Endometrial microvascular endothelial cells (primary cell): ENCODE measurements around the gene PEG3. TPM values are rescaled to one million over a fixed set of nuclear protein-coding genes. Genes with fewer than 3 reads are reported as not detected.
"Not testable (repeated sequence)": the region's sequence is repeated elsewhere in the genome, so short reads cannot be mapped to it uniquely, and the experiment has no call there.

Experiments
- in situ Hi-C: cut with HindIII; loops from 2 replicates; pipeline ENCODE4 v1.10.0; 2017; ENCODE audit warnings: low sequenced_read_pairs, low pct_unique_long_range_greater_than_20kb; ENCODE audit errors: inconsistent ontology term
- total RNA-seq: library from RNA; depleted of rRNA; stranded (reverse); fragments of >200 nt; gene quantifications from one replicate; pipeline ENCODE4 v1.2.3, GENCODE V29; 2015; ENCODE audit errors: inconsistent ontology term

The PEG3 gene
- total RNA-seq: not detected

DNA sequence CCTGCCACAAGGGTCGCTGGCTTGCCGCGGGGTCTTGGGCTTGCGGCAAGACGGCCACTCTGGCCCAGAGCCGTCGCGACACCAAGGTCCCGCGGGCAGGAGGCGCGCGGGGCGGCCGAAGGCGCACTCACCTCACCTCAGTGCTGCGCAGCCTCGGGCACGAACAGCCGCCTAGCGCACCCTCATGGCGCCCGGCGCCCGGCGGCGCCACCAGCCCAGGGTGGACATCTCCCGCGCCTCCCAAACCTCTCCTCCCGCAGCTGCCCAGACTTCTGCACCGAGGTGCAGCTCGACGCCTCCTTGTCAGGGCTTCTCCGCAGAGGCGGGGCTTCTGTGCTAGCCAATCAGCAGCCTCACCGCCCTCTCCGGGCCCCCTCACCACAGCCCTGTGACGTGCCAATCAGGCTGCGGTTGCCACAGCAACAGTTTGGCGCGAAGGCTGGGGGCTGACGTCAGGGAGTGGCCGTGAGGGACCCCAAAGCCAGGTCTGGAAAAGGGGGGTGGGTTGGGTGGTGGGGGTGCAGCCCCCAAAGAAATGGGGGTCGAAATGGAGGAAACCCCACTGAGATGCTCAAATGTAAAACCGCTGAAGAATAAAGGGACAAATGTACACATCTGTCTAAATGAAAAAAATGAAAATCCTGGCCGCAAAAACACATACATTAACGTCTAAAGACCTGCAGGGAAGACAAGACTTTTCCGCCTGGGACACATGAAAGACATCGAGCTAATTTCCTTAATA lies at the start of gene PEG3, which contains the start of gene ZIM2:
PEG3 (minus strand) TSS at position 276 of the 742 bp plus-strand sequence. CDS start 16,071 bp downstream, outside the sequence.
ZIM2 (minus strand) TSS at position 276 of the 742 bp plus-strand sequence. CDS start 16,449 bp downstream, outside the sequence.
- in situ Hi-C loops: no loop called here

DNA sequence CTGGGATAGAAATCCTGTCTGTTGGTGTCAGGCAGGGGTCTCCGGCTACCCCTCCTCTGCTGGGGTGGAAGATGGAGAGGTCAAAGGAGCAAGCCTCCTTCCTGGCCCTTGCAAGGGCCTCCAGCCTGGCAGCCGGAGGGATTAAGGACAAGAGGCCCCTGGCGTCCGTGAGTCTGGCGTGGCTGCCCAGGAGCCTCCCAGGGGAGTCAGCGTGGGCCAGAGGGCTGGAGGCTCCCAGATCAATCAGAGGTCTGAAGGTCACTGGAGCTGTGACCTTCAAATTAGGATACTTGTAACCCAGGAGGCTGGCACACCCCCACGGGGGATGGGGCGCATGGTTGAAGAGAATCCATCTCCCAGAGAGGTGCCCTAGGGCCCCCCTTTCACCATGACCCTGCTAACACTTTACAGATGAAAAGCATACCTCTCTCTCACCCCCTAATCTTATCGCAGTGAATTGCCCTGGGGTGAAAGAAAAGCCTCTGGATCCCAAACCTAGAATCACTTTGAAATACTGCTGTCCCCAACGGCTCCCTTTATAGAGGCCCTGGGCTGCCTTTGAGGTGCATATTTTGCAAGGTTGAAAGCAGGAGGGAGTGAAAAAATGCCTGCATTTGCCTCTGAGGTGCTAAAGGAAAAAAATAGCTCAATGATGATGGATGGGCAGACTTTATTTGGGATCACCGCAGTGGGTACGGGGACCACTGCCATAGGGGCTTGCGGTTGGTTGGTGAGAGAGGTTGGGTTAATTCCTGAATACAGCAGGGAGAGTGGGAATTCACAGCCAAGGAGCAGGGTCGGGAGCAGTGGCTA lies 44.9 kb upstream of the PEG3 start:
- in situ Hi-C loops: no loop called here

DNA sequence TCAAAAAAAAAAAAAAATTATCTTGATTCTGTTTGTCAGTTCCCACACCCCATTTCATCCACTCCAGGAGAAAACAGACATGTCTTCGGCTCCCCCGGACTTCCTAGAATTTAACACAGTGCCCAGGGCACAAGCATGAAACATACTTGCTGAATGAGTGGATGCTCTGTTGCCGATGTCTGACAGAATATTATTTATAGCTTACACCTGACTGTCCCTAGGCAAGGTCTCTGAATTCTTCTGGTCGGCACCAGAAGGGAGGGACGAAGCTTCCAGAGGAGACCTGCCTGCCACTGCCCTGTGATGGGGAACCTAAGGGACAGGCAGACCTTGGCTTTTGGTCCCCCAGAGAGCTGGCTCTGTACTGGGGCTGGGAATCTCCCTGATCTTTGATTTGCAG lies 43.9 kb upstream of the PEG3 start:
- in situ Hi-C loops: no loop called here

DNA sequence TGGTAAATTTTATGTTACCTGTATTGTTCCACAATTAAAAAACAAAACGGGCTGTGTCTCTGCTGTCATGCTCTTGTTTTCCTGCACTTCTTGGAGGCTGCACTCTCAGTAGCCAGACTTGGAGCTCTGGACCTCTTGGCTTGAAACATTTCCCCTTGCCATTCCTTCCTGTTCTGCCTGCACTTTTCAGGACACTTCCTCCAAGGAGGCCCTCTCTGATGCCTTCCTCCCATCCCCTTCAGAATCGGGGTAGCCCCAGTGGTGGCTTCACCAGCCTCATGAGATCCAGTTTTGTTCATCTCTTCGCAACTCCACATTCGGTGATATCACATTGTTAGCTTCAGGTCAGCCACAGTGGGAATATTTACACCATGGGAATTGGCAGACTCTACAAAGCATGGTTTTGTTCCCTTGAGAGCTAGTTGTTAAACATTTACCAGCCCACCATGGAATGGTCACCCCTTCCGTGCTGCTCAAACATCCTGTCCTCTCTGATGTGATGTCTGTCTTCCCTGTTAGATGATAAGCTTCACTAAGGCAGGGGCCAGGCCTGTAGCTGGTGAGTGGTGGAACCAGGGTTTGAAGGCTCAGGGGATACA lies 40.2 kb upstream of the PEG3 start:
- in situ Hi-C loops: no loop called here

DNA sequence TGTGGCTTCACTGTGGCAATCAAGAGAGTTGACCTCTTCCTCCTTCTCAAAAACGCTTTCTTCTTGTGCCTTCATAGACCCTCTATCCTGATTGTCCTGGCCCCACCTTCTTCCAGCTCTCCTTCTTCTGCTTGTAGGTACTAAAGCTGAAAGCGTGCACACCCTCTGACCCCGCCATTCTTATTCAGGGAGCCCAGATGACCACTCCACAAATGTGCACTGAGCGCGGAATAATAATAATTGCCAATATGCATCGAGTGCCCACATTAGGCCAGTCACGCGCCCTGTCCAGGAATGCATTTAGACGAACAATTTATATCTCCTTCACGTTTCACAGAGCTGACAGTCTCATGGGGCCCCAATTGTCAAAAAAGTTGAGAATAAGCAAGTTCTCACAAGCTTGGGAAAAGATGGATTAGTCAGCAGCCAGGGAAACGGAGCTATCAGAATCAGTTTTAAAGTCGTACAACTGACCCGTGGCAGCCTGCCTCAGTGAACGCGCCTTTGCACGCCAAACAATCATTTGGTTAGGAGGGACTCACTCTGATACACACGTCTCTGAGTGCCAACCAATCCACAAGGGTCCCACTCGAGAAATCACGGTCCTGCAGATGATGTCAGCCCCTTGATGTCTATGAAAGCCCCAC lies 36.7 kb upstream of the PEG3 start:
- in situ Hi-C loops: no loop called here

DNA sequence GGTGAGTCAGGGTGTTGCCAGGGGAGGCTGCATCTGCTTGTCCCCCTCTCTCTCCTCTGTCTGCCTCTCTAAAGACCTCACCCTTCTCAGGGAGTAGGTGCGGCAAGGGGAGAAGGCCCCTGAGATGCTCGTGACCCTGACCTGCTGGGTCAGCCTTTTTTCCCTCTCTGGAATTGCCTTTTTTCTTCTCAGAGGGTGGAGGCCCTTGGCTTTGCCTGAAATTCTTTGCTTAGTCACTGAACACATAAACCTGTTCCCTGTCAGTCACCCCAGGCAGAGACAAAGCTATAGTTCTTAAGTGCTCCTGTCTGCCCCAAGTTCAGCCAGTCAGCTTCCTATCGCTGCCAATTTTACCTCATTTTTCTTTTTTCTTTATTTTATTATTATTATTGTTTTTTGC lies 35.2 kb upstream of the PEG3 start:
- in situ Hi-C loops: no loop called here

DNA sequence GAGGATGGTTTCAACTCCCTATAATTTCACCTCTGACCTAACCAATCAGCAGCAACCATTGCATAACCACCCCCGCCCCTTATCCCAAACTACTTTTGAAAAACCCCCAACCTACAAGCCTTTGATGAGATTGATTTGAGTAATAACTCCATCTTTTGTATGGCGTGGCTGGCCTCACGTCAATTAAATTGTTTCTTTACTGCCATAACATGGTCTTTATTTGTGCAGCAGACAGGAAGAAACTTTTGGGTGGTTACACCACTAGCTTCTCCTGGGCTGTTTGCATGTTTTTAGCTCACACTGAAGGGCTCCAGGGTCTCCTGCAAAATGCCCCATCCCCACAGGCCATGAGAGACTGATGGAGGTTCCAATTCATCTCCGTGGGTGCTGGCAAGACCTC lies 34.0 kb upstream of the PEG3 start:
- in situ Hi-C loops: no loop called here

DNA sequence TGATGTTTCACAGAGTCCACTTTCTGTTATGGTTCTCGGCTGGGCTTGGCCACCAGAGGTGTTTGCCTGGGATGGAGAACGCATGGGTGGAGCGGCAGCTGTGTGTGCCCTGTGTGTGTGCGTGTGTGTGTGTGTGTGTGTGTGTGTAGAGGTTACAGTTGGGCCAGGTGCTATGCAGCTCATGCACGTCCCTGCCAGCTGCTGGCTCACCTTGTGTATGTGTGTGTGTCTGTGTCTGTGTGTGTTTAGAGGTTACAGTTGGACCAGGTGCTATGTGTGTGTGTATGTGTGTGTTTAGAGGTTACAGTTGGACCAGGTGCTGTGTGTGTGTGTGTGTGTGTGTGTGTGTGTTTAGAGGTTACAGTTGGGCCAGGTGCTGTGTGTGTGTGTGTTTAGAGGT lies 33.0 kb upstream of the PEG3 start:
- in situ Hi-C loops: no loop called here

DNA sequence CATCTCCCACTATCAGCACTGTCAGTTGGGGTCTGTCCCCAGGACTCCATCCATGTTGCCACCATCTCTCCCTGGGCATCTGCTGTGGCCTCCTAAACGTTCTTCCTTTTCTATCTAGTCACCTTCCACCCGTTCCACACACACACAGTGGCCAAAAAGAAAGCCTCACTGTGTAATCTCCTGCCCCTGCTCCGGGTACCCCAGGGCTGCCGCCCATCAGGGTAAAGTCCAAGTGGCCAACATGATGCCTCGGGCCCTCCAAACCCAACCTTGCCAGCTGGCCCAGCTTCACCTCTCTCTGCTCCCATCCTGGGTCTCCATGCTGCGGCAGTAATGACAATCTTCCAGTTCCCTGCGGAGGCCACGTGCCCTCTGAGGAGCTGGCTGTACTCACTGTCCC lies 29.4 kb upstream of the PEG3 start:
- in situ Hi-C loops: no loop called here

DNA sequence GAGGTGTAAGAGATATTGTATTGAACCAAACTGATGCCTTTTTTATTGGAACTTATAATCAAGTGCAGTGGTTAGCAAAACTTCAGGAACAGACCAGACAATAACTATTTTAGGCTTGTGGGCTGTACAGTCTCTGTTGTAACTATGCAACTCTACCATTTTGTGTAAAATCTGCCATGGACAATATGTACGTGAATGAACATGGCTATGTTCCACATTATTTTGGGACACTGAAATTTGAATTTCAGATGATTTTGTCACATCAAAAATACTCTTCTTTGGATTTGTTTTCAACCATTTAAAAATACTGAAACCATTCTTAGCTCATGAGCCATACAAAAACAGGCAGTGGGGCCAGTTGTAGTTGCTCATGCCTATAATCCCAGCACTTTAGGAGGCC lies 27.9 kb upstream of the PEG3 start:
- in situ Hi-C loops: no loop called here

DNA sequence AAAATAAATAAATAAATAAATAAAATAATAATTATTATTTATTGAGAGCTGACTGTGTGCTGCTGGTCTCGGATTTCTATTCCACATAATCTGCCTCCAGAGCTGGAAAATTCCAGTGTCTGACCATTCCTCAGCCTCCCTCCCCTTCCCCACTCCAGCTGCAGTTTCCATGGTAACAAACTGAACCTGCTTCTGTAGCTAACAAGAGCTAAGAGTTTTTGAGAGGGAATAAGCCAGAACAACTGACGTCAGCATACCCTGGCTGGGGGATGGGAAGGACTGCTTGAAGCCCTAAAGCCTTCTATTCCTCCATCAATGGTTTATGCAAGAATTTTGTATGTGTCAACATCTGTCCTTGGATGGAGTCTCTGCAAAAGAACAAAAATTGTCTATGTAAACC lies 26.0 kb upstream of the PEG3 start:
- in situ Hi-C loops: no loop called here

DNA sequence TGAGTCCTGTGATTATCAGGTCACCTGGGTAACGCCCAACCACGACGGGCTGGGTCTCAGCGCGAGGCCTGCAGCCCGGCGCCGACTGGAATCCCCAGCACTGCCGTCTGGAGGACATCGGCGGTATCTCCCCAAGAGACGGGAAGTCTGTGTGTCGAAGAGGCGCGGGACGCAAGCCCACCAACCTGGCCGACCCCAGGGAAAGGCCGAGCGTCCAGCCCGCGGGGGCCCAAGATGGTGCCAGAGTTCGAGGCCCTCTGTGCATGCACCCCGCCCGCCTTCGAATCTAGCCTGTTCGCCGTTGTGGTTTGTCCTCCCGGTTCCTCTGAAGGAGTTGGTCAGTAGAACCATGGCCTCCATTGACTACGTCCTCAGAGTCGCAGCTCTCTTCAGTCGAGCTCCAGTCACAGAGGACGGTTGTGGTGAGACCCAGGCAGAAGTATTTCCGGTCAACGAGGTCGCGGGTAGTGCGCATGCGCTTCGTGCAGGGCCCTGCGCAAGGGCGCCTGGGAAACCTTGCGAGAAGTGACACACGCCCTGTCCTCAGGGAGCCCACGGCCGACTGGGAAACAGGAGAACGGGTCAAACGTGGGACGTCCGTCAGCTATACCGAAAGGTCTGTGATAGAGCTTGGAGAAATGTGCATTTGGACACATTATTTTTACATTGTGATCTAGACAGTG lies 24.1 kb upstream of the PEG3 start:
- in situ Hi-C loops: no loop called here

DNA sequence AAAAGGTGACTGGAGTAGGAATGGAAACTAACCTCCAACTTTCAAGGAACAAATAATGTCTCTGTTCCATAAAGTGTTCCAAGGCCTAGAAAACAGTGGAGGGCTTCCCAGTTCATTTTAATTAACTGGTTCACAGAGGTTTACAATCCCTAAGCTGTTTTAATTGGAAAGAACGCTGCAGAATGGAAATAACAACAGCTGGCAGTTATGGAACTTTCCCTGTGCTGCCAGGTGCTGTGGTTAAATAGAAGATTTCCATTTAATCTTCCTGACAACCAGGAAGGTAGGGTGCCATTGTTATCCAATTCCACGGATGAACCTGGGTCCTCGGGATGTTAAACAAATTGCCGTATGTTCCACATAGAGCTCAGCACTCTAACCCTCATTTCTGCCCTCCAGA lies 22.2 kb upstream of the PEG3 start:
- in situ Hi-C loops: no loop called here

DNA sequence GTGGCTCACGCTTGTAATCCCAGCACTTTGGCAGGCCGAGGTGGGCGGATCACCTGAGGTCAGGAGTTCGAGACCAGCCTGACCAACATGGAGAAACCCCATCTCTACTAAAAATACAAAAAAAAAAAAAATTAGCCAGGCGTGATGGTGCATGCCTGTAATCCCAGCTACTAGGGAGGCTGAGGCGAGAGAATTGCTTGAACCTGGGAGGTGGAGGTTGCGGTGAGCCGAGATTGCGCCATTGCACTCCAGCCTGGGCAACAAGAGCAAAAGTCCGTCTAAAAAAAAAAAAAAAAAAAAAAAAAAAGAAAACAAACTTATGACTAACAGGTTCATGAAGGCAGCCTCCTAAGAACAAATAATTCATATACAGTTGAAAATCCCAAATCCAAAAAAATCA lies 19.9 kb upstream of the PEG3 start:
- in situ Hi-C loops: not testable (repeated sequence)

DNA sequence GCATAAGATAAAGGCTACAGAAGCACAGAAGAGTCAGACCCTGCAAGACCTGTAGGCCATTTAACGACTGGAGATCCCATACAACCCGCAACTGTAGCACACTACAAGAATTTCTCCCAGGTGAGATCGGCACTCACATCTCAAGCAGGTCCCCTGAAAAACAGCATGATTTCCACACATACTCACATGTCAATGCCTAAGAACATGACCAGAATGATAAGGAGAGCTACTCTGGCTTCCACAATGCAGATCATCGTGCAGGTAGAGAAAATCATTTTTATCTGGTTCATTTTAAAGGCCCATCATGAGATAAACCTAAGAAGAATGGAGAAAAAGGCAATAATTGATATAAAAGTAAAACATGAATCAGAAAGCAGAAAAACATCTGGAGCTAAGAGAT lies 17.5 kb upstream of the PEG3 start:
- in situ Hi-C loops: no loop called here

DNA sequence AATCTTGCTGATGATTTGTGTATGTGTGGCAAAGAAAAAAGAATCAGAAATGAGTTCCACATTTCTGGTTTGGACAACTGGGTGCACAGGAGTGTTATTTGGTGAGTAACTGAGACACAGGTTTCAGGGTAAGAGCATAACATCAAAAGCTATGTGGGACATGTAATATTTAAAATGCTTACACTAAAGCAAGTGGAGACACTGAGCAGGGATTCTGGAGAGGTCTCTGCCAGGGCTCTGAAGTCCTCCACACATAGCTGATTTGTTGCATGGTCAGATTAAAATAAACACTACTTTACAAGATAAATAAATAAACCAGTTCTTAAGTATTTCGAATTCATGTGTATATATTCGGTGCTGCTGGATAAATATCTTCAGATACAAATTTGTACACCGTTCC lies 16.3 kb upstream of the PEG3 start:
- in situ Hi-C loops: no loop called here

DNA sequence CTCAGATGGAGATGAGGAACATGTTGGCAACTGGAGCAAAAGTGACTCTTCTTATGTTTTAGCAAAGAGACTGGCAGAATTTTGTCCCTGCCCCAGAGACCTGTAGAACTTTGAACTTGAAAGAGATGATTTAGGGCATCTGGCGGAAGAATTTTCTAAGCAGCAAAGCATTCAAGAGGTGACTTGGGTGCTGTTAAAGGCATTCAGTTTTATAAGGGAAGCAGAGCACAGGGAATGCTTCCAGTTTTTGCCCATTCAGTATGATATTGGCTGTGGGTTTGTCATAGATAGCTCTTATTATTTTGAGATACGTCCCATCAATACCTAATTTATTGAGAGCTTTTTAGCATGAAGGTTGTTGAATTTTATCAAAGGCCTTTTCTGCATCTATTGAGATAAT lies 11.8 kb upstream of the PEG3 start:
- in situ Hi-C loops: not testable (repeated sequence)

DNA sequence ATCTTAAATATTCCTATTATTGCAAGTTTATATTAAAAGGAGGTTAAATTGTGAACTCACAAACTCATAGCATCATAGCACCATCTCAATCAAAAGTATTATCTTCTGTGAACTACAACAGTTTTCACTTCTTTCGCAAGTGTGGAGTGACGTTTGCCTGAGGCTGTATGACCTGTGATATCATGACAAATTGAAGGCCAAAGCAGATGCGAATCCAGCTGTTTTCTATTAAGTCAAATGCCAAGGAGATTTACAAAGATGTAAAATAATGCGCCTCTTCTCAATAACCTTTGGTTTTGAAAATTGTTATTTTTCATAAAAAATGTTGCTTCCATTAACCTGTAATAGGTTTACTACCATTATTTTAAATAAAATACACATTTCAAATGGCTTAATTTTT lies 7.6 kb upstream of the PEG3 start:
- in situ Hi-C loops: no loop called here

DNA sequence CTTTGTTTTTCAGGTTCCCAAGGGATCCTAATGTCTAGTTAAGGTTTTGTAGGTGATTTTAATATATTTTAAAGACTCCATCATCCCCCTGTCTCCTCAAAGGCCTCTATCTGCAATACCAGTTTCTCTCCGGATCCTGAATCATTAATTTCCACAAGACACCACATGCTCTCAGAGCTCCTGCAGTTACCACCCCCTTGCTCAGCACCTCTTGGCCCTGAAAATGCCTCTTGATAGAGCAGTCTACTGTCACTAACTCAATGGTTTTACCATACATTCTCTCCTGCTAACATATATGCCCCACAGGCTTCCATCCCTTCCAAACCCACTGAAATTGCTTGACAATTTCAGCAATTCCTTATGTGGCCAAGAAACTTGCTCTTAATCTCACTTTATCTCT lies 1.9 kb upstream of the PEG3 start:
- in situ Hi-C loops: no loop called here
